Measurements from ENCODE around the gene TENM4.

DNA sequence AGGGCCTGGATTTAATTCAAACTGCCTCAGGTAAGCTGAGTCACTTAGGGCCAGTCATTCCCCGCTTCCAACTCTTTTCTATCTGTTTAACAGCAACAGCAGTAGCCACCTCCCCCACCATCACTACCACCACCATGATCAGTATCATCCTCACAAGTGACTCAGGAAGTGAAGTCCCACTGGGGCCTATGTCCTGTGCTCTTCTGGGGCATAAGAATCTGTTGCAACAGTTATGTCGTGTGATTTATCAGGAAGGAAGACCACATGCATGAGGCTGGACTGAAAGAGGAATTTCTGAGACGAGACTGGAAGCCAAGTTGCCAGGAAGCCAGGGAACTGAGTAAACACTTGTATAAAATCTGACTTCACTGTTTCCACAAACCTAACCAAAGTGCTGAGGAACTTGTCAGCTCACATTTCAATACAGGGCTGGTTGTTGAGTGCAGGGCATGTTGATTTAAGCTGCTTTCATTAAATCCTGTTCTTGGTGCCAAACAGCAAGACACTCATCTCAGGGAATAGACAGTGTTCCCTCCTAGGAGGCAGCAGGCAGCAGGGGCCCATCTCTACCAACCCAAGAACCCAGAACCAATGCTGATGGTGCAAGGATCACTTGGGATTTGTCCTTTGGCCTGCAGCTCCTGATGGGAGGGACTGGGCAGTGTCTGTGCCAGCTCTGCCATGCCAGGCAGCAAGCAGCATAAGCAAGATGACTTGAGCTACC is 639.5 kb downstream of the TENM4 start:
- TF ChIP-seq, protein P1, sequence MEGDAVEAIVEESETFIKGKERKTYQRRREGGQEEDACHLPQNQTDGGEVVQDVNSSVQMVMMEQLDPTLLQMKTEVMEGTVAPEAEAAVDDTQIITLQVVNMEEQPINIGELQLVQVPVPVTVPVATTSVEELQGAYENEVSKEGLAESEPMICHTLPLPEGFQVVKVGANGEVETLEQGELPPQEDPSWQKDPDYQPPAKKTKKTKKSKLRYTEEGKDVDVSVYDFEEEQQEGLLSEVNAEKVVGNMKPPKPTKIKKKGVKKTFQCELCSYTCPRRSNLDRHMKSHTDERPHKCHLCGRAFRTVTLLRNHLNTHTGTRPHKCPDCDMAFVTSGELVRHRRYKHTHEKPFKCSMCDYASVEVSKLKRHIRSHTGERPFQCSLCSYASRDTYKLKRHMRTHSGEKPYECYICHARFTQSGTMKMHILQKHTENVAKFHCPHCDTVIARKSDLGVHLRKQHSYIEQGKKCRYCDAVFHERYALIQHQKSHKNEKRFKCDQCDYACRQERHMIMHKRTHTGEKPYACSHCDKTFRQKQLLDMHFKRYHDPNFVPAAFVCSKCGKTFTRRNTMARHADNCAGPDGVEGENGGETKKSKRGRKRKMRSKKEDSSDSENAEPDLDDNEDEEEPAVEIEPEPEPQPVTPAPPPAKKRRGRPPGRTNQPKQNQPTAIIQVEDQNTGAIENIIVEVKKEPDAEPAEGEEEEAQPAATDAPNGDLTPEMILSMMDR (IDR thresholded peaks at IDR 0.05) = no peak
- TF ChIP-seq POLR2A (IDR thresholded peaks at IDR 0.05) = no peak

Measured in Peyer's patch (tissue), 4 donors.